Vagina (tissue), 2 donors: Measurements from ENCODE around the gene NEU4.

Experiments used
- CTCF ChIP-seq, 3 experiments: fragments of 450-650 bp in 2 of 3; fragments of 200-600 bp in 1 of 3; sonication (generic) in 1 of 3; IDR thresholded peaks; one replicate each; pipeline ENCODE4 v1.5.1; 2017 to 2019; ENCODE audit warnings: antibody characterized with exemption in 3 of 3, mild to moderate bottlenecking in 2 of 3, moderate library complexity in 2 of 3
- POLR2A ChIP-seq, 2 donors: fragments of 450-650 bp; IDR thresholded peaks; one replicate each; pipeline ENCODE4 v1.6.1; 2017; ENCODE audit warnings: antibody characterized with exemption in 2 of 2, mild to moderate bottlenecking in 2 of 2, moderate library complexity in 2 of 2

GRCh38 chr2:241809383-241810306, 652 bp downstream of the NEU4 start:
- TF ChIP-seq CTCF (IDR thresholded peaks at IDR 0.05), result no peak
- TF ChIP-seq POLR2A (IDR thresholded peaks at IDR 0.05), result no peak
